ENCODE data around the gene TXLNG. TPM values are rescaled to one million over a fixed set of nuclear protein-coding genes. Genes with fewer than 3 reads are reported as not detected.

TXLNG gene
- total RNA-seq, 1 experiment from 2014 or later, result 31.1 TPM

- TF ChIP-seq KAT7 (CRISPR knock-in tag; IDR thresholded peaks at IDR 0.05; ENCODE audit: borderline replicate concordance), result no peak
- no peak for TF ChIP-seq E2F5 (CRISPR knock-in tag; IDR thresholded peaks at IDR 0.05)
- no peak for TF ChIP-seq FOXP1 (CRISPR knock-in tag; IDR thresholded peaks at IDR 0.05; ENCODE audit: borderline replicate concordance)
- TF ChIP-seq CREM (CRISPR knock-in tag; IDR thresholded peaks at IDR 0.05), result peak; percentile 63; the same call in 1 of the 2 replicates
- no peak for TF ChIP-seq TEAD1 (CRISPR knock-in tag; IDR thresholded peaks at IDR 0.05)
- TF ChIP-seq ZNF281 (CRISPR knock-in tag; IDR thresholded peaks at IDR 0.05), result no peak
- TF ChIP-seq TP53 (CRISPR knock-in tag; IDR thresholded peaks at IDR 0.05), result no peak
- TF ChIP-seq OVOL2 (CRISPR knock-in tag; IDR thresholded peaks at IDR 0.05; ENCODE audit: borderline replicate concordance), result no peak
- TF ChIP-seq ZSCAN18 (CRISPR knock-in tag; IDR thresholded peaks at IDR 0.05), result no peak
- peak; percentile 71 for TF ChIP-seq SP1 (CRISPR knock-in tag; conservative IDR thresholded peaks at IDR 0.05)
- TF ChIP-seq ZNF396 (CRISPR knock-in tag; IDR thresholded peaks at IDR 0.05; ENCODE audit: borderline replicate concordance), result no peak
- TF ChIP-seq MXD4 (CRISPR knock-in tag; IDR thresholded peaks at IDR 0.05; ENCODE audit: borderline replicate concordance), result no peak
- TF ChIP-seq USF2 (CRISPR knock-in tag; IDR thresholded peaks at IDR 0.05), result peak; percentile 94
- TF ChIP-seq ZNF416 (CRISPR knock-in tag; IDR thresholded peaks at IDR 0.05), result no peak
- no peak for TF ChIP-seq ZNF425 (CRISPR knock-in tag; conservative IDR thresholded peaks at IDR 0.05)
- no peak for TF ChIP-seq ERG (CRISPR knock-in tag; IDR thresholded peaks at IDR 0.05)
These were observed at the start of gene TXLNG (continued) for GRCh38 chrX:16786139-16786790.

- CTCF ChIA-PET, result no interaction called here
- Mint-ChIP-seq H3K9me3 (no peaks in the 10 kb centered on the region), H3K27me3 (ENCODE audit: low read depth) (no peaks in the 10 kb centered on the region), H3K36me3 (peaks cover 38% of the 10 kb centered on the region), H3K27ac (no peak overlapping the region), H3K4me1 (no peaks in the 10 kb centered on the region), H3K4me3 (no peak overlapping the region)
- ATAC-seq, result no peak
- DNase-seq (ENCODE audit: low spot score), result no peak
- no peak for TF ChIP-seq ZNF416 (CRISPR knock-in tag; IDR thresholded peaks at IDR 0.05)
- 0 out of 2 replicates have a peak, but pooled peaks have one; percentile 41 for TF ChIP-seq ZNF121 (CRISPR knock-in tag; IDR thresholded peaks at IDR 0.05)
- TF ChIP-seq NR2C2 (CRISPR knock-in tag; IDR thresholded peaks at IDR 0.05), result no peak
- TF ChIP-seq AFF4 (CRISPR knock-in tag; IDR thresholded peaks at IDR 0.05; ENCODE audit: borderline replicate concordance), result no peak
- POLR2A ChIA-PET, result no interaction called here
These were observed 49.2 kb upstream of the TXLNG start for GRCh38 chrX:16737024-16737423.

All from WTC11 (cell line).